AG09309 (cell line): ENCODE data around the gene WWC1.

ENCODE experiments used
- DNase-seq: peaks from one replicate; pipeline ENCODE4 v3.0.0-alpha.2; 2010; ENCODE audit warnings: low read depth
- H3K4me3 ChIP-seq: 2 replicates; pipeline ENCODE4 v1.5.1; 2011; ENCODE audit warnings: mild to moderate bottlenecking, low read depth, low read length, moderate library complexity; ENCODE audit not compliant: control insufficient read depth
- TF ChIP-seq, protein P1 (sequence below): IDR thresholded peaks from 2 replicates; pipeline ENCODE4 v1.5.1; 2011; ENCODE audit warnings: mild to moderate bottlenecking, low read depth, low read length, inconsistent platforms; ENCODE audit not compliant: insufficient read depth, control insufficient read depth; ENCODE audit errors: missing control alignments

The WWC1 gene

DNA sequence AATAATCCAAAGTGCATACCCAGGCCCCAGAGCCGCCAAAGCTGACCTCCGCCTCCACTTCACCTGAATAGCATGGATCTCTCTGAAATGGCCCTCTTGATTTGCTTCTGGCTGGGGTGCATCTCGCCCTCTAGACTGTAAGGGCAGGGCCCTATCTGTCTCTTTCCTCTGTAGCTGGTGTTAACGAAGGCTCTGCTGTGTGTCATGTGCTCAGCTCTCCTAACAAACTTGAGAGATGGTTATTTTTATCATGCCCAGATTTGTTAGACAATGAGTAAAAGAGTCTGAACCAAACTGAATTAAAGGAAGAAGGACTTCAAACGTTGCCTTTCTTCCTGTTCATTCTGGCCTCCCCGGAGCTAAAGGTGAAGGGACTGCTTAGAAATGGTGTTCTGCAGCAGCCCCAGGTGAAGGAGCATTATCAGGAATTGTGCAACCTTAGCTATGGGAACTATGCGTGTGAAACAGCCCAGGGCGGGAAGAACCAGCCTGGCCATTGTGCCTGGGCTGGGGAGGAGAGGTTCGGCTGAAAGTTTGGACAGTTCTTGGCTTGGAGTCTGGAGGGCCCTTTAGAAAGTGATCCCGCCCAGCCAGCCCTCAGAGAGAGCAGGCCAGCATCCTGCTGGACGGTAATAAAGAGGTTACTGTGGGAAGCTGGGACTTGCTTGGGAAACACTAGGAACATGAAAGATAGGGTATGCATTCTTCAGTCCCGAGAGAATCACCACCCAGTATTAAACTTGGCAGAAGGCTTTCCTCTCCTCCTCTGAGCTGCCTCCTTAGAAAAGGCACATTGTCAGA is 73.5 kb downstream of the WWC1 start:
- TF ChIP-seq, protein P1, sequence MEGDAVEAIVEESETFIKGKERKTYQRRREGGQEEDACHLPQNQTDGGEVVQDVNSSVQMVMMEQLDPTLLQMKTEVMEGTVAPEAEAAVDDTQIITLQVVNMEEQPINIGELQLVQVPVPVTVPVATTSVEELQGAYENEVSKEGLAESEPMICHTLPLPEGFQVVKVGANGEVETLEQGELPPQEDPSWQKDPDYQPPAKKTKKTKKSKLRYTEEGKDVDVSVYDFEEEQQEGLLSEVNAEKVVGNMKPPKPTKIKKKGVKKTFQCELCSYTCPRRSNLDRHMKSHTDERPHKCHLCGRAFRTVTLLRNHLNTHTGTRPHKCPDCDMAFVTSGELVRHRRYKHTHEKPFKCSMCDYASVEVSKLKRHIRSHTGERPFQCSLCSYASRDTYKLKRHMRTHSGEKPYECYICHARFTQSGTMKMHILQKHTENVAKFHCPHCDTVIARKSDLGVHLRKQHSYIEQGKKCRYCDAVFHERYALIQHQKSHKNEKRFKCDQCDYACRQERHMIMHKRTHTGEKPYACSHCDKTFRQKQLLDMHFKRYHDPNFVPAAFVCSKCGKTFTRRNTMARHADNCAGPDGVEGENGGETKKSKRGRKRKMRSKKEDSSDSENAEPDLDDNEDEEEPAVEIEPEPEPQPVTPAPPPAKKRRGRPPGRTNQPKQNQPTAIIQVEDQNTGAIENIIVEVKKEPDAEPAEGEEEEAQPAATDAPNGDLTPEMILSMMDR = no peak
- peak; percentile 8 for DNase-seq
- H3K4me3 ChIP-seq = no peak overlapping the region

DNA sequence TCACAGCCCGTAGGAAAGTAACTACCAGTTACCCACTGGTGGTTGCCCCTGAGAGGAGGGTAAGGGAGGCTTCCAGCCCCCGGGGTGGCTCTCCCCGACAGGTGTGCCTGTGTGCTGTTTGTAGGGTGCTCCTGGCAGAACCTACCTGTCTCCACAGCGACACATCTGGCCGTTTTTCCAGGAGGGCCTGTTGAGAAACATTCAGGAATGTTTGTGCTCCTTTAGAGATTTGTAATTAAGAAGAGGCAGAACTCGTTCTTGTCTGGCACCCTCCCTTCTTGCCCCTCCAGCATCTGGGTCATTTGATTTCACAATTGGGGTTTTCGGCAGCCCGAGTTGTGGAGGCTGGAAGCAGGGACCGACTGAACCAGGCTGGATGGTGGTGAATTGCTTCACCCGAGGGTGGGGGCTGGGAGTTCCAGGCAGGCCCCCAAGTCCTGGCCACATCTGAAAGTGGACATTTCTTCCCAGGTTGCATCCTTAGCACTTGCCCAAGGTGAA is 74.2 kb downstream of the WWC1 start:
- DNase-seq = peak; percentile 29
- TF ChIP-seq, protein P1 = peak; percentile 31
- no peak overlapping the region for H3K4me3 ChIP-seq

DNA sequence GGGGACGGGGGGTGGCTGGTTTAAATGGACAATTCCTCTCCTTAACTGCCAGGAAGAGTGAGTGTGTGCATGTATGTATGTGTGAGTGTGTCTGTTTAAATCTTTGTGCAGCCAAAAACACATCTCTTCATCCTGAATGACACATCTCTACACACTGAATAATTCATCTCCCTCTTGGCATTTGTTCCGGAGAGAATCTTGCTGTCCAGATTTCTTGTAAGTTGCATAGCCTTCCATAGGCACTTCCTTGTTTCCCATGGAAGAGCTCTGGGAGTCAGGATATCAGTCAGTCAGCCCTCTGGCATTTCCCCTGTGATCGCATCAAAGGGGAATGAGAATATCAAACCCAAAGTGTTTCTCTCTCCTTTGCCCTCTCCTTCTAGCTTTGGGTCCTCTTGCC is 74.7 kb downstream of the WWC1 start:
- DNase-seq = peak; percentile 53
- no peak overlapping the region for H3K4me3 ChIP-seq
- TF ChIP-seq, protein P1 = no peak

DNA sequence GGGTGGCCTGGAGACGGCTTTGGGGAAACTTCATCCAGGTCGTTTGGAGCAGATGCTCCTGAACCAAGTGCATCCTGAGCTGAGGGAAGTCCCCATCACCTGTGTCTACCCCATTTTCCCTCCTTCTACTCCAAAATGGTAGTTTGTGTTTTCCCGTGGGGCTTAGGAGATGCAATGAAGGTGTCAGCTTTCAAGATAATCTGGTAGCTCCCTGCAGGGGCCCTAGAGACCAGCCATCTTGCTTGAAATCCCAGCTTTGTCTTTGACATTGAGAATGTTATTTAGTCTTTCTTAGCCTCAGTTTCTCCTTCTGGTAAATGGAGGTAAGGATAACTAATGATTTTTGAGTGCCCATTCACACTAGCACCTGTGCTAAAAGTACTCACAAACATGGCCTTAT is 77.4 kb downstream of the WWC1 start:
- no peak overlapping the region for H3K4me3 ChIP-seq
- TF ChIP-seq, protein P1 = no peak
- no peak for DNase-seq

DNA sequence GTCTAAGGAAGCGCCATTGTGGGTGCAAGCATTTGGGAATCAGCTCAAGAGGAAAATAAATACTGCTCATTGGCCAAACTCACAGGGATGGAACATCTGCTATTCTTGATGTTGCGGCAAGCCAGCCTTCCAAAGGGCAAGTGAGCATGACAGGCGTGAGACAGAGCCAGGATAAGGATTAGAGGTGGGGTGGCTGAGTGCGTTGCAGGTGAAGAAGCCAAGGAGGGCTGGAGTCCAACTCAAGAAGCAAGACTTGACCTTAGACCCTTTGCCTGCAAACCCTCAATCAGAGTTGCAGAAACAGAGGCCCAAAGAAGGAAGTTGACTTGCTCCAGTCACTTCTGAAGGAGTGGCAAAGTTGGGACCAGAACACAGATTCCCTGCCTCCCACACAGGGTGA is 79.4 kb downstream of the WWC1 start:
- DNase-seq = no peak
- no peak overlapping the region for H3K4me3 ChIP-seq
- TF ChIP-seq, protein P1 = no peak

DNA sequence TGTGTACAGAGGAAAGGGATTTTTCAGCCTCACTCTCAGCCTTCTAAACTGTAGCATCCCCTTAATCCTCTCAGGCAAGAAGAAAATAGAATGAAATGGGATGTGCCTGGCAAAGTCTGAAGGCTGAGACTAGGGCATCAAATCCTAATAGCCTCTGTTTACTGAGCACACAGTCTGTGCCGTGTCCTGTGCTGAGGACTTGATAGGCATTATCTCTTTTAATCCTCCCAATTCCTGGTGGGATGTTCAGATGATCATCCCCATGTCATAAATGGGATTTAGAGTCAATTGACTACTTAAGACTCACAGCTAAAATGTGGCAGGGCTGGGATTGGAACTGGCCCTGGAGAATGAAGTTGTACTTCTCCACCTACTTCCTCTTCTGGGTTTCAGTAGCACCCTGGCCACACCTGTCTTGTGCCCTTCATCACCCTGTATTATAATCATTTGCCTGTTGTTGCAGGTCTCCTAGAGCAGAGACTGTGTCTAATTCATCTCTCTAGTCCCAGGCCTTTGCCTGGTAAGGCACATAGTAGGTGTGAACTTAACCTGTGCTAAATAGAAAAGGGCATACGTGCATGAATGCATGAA is 81.0 kb downstream of the WWC1 start:
- H3K4me3 ChIP-seq = no peak overlapping the region
- TF ChIP-seq, protein P1 = no peak
- DNase-seq = no peak
